ENCODE data around the gene NRXN3.

NRXN3 gene

GRCh38 chr14:78524196-78524595 lies 354.0 kb downstream of the NRXN3 start:
- H3K4me3 ChIP-seq (ENCODE audit: low read depth, low read length), result no peak overlapping the region
- ChIA-PET CTCF (no interaction called here), POLR2A (no interaction called here)
- H3K36me3 ChIP-seq (ENCODE audit: control insufficient read depth in 2 of 2, insufficient read depth in 1 of 2, low read length in 2 of 2), result no peaks in the 10 kb centered on the region
- no peak overlapping the region for H3K27ac ChIP-seq (ENCODE audit: extremely low read depth, low read depth, low read length)
- H3K9me3 ChIP-seq (ENCODE audit: control insufficient read depth, insufficient read depth, low read depth, low read length), result no peaks in the 10 kb centered on the region
- TF ChIP-seq ZNF704 (tag by site-specific recombination; IDR thresholded peaks at IDR 0.05) (no peak), ZNF202 (tag by site-specific recombination; IDR thresholded peaks at IDR 0.05; ENCODE audit: borderline replicate concordance) (no peak), ZNF837 (tag by site-specific recombination; IDR thresholded peaks at IDR 0.05) (no peak), GFI1B (tag by site-specific recombination; IDR thresholded peaks at IDR 0.05) (no peak), TSHZ1 (tag by site-specific recombination; IDR thresholded peaks at IDR 0.05; ENCODE audit: borderline replicate concordance) (no peak), ZNF707 (tag by site-specific recombination; IDR thresholded peaks at IDR 0.05) (no peak)
- no peaks in the 10 kb centered on the region for H3K4me1 ChIP-seq (ENCODE audit: control insufficient read depth, insufficient read depth, low read length)

GRCh38 chr14:78524766-78525165 lies 354.6 kb downstream of the NRXN3 start:
- no peaks in the 10 kb centered on the region for H3K4me1 ChIP-seq (ENCODE audit: control insufficient read depth, insufficient read depth, low read length)
- no peaks in the 10 kb centered on the region for H3K36me3 ChIP-seq (ENCODE audit: control insufficient read depth in 2 of 2, insufficient read depth in 1 of 2, low read length in 2 of 2)
- CTCF ChIA-PET, result interaction anchor here (0.6 kb wide), 2 partner anchors 304 to 311 kb away, joined by 3 read pairs; no protein-coding TSS in a partner anchor
- POLR2A ChIA-PET, result no interaction called here
- H3K9me3 ChIP-seq (ENCODE audit: control insufficient read depth, insufficient read depth, low read depth, low read length), result no peaks in the 10 kb centered on the region
- H3K4me3 ChIP-seq (ENCODE audit: low read depth, low read length), result no peak overlapping the region
- no peak overlapping the region for H3K27ac ChIP-seq (ENCODE audit: extremely low read depth, low read depth, low read length)
- TF ChIP-seq ZNF560 (tag by site-specific recombination; IDR thresholded peaks at IDR 0.05; ENCODE audit: borderline replicate concordance) (no peak), ZBTB10 (tag by site-specific recombination; IDR thresholded peaks at IDR 0.05) (no peak), ZNF701 (tag by site-specific recombination; IDR thresholded peaks at IDR 0.05) (no peak), ZNF670 (tag by site-specific recombination; IDR thresholded peaks at IDR 0.05; ENCODE audit: low read depth) (no peak), ZNF654 (tag by site-specific recombination; IDR thresholded peaks at IDR 0.05; ENCODE audit: low read depth) (no peak), ZNF645 (tag by site-specific recombination; IDR thresholded peaks at IDR 0.05) (no peak), HOXD13 (CRISPR knock-in tag; IDR thresholded peaks at IDR 0.05; ENCODE audit: borderline replicate concordance) (no peak), ZNF785 (tag by site-specific recombination; IDR thresholded peaks at IDR 0.05) (no peak), INSM2 (tag by site-specific recombination; IDR thresholded peaks at IDR 0.05) (no peak), ZSCAN30 (tag by site-specific recombination; IDR thresholded peaks at IDR 0.05) (no peak), GLI2 (tag by site-specific recombination; IDR thresholded peaks at IDR 0.05; ENCODE audit: borderline replicate concordance, low read depth) (no peak), ZNF600 (tag by site-specific recombination; IDR thresholded peaks at IDR 0.05) (no peak), ZFP3 (tag by site-specific recombination; IDR thresholded peaks at IDR 0.05; ENCODE audit: low read depth) (no peak)
